Heart left ventricle (tissue), 13 donors: ENCODE data around the gene C2CD5.

Experiments used
- CTCF ChIP-seq, 12 donors: fragments of 200-600 bp; sonication (generic) in 4 of 12; IDR thresholded peaks; one replicate each; pipeline versions ENCODE4 v1.5.0 to v1.8.0; 2018 to 2022; ENCODE audit warnings: antibody characterized with exemption in 12 of 12, mild to moderate bottlenecking in 5 of 12
- POLR2A ChIP-seq, 2 donors: fragments of 450-650 bp; IDR thresholded peaks; one replicate each; pipeline ENCODE4 v1.6.1; 2017; ENCODE audit warnings: antibody characterized with exemption in 2 of 2, mild to moderate bottlenecking in 2 of 2, moderate library complexity in 2 of 2
- donor health status: ischemic (EF 13 %, LVEDD 7.1; RV severe dilation, severe dysfunction).
- donor health status: DM: no; HTN: yes; CAD: no.
- donor health status: DM: no; HTN: no; CAD: no.
- donor health status: ischemic (EF 25% LVEDD 6.9; RV normal size, moderate dysfunction).
- donor health status: ischemic (EF 25% LVEDD 5.7; RV mildly dilated, moderate dysfunction).
- donor health status: ischemic (EF 35%, LVEDD 5.7; RV mildly dilated, moderate dysfunction).
- donor health status: nonischemic (EF 11% LVEDD 7.7; RV severe dilation, severe dysfunction).
- donor health status: DM: yes; HTN: yes; CAD: no.
- donor health status: PGD.
- donor health status: ischemic (EF 29% LVEDD 5.4; RV normal size, mild dysfunction).
- donor health status: nonischemic (EF 23%, LVEDD 6.1; RV moderate dilation, normal function).

DNA sequence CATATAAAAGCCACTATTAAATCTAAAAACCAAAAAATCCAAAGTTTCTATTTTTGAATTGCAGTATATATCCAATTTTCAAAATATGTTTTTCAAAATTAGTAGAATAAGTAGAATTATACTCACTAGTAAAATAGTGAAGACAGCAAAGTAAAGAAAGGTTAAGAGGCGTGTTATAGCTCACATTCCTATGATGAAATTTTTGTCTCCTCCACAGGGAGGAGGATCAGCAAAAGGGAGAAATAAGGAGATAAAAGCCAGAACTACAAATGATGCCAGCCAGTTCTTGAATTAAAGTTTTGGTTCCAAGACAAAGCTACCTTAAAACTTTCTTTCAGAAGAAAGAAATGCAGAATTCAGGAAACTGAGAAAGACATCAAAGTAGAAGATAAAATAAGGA is 50.0 kb downstream of the C2CD5 start:
- no peak for TF ChIP-seq CTCF (IDR thresholded peaks at IDR 0.05)
- TF ChIP-seq POLR2A (IDR thresholded peaks at IDR 0.05) = no peak
